ENCODE results near the gene MIS18BP1. TPM values are rescaled to one million over a fixed set of nuclear protein-coding genes. Genes with fewer than 3 reads are reported as not detected.
A peak's percentile ranks its signal among the peaks of the same experiment; 100 is the strongest.
"Not testable (repeated sequence)": the region's sequence is repeated elsewhere in the genome, so short reads cannot be mapped to it uniquely, and the experiment has no call there.

The MIS18BP1 gene
- total and polyA plus RNA-seq, 2 donors: 16.9 to 44.9 TPM

DNA sequence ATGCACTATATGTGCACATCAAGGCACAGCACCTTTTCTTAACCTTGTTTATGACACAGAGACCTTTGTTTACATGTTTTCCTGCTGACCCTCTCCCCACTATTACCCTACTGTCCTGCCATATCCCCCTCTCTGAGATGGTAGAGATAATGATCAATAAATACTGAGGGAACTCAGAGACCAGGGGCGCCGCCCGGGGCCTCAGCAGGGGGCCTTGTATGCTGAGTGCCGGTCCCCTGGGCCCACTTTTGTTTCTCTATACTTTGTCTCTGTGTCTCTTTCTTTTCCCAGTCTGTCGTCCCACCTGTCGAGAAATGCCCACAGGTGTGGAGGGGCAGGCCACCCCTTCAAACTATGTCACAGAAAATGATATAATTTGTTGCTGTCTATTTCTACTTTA is 38.7 kb downstream of the MIS18BP1 start:
- WGBS: 98% methylated on average over 6 of the region's 6 CpGs
- not testable (repeated sequence) for H3K4me3 ChIP-seq (ENCODE audit: low read length in 2 of 2); H3K27me3 ChIP-seq (ENCODE audit: control insufficient read depth in 2 of 2, insufficient read depth in 1 of 2, low read length in 1 of 2); H3K27ac ChIP-seq (ENCODE audit: low read depth in 1 of 2, low read length in 1 of 2); DNase-seq (ENCODE audit: low read depth in 6 of 9, low spot score in 9 of 9); H3K4me1 ChIP-seq (ENCODE audit: control insufficient read depth in 2 of 2, insufficient read depth in 2 of 2, low read length in 2 of 2); H3K9me3 ChIP-seq (ENCODE audit: control insufficient read depth in 2 of 2, insufficient read depth in 1 of 2, low read length in 1 of 2)
- H3K36me3 ChIP-seq (ENCODE audit: control insufficient read depth in 2 of 2, insufficient read depth in 2 of 2, low read length in 1 of 2): peaks cover 17 to 48% of the 10 kb centered on the region in 2 donors

DNA sequence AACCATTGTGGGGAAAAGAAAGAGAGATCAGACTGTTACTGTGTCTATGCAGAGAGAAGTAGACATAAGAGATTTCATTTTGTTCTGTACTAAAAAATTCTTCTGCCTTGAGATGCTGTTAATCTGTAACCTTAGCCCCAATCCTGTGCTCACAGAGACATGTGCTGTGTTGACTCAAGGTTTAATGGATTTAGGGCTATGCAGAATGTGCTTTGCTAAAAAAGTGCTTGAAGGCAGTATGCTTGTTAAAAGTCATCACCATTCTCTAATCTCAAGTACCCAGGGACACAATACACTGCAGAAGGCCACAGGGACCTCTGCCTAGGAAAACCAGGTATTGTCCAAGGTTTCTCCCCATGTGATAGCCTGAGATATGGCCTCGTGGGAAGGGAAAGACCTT is 39.3 kb downstream of the MIS18BP1 start:
- H3K36me3 ChIP-seq (ENCODE audit: control insufficient read depth in 2 of 2, insufficient read depth in 2 of 2, low read length in 1 of 2): peaks cover 17 to 50% of the 10 kb centered on the region in 2 donors
- DNase-seq (ENCODE audit: low read depth in 6 of 9, low spot score in 9 of 9); H3K4me1 ChIP-seq (ENCODE audit: control insufficient read depth in 2 of 2, insufficient read depth in 2 of 2, low read length in 2 of 2); H3K4me3 ChIP-seq (ENCODE audit: low read length in 2 of 2); H3K9me3 ChIP-seq (ENCODE audit: control insufficient read depth in 2 of 2, insufficient read depth in 1 of 2, low read length in 1 of 2); H3K27me3 ChIP-seq (ENCODE audit: control insufficient read depth in 2 of 2, insufficient read depth in 1 of 2, low read length in 1 of 2); H3K27ac ChIP-seq (ENCODE audit: low read depth in 1 of 2, low read length in 1 of 2): not testable (repeated sequence)
- WGBS: 95% methylated on average over 1 of the region's 1 CpG

DNA sequence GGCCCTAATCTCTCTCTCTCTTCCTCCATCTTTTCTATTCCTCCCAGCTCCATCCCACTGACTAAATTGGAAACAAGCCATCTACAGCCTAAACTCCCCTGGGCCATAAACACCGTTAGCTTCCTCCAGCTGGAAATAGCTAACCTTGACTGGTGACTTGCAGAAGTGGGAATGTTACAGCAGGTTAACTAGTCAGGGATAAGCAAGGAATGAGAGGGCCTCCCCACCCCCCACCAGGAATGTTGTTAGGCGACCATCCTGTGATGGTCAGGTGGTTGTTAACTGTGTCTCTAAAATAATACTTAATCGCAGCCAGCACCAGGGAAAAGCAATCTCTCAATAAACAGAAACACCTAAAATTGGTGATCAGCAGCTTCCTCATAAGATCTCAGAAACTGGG is 40.8 kb downstream of the MIS18BP1 start:
- Histone ChIP-seq H3K36me3 (ENCODE audit: control insufficient read depth in 2 of 2, insufficient read depth in 2 of 2, low read length in 1 of 2) (peaks cover 17 to 49% of the 10 kb centered on the region in 2 donors), H3K4me1 (ENCODE audit: control insufficient read depth in 2 of 2, insufficient read depth in 2 of 2, low read length in 2 of 2) (no peaks in the 10 kb centered on the region), H3K27ac (ENCODE audit: low read depth in 1 of 2, low read length in 1 of 2) (no peak overlapping the region), H3K27me3 (ENCODE audit: control insufficient read depth in 2 of 2, insufficient read depth in 1 of 2, low read length in 1 of 2) (no peaks in the 10 kb centered on the region), H3K9me3 (ENCODE audit: control insufficient read depth in 2 of 2, insufficient read depth in 1 of 2, low read length in 1 of 2) (no peaks in the 10 kb centered on the region), H3K4me3 (ENCODE audit: low read length in 2 of 2) (no peak overlapping the region)
- 96% methylated on average over 3 of the region's 3 CpGs for WGBS
- DNase-seq (ENCODE audit: low read depth in 6 of 9, low spot score in 9 of 9): no peak

DNA sequence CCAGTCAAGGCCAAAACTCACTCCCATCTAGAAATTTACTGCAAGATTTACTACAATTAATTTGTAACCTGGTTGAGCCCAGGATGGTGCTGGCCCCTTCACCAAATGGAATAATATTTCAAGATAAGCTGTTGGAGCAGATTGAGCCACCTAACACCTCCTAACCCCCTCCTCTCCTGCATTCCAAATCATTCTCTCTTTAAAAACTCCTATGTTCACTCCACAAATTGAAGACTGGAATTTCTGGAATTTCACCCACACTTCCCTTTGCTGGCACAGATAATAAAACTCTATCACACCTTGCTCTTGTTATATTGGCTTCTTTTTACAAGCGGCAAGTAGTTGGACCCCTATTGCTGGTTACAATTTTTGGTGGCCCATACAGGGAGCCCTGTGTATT is 41.7 kb downstream of the MIS18BP1 start:
- H3K4me3 ChIP-seq (ENCODE audit: low read length in 2 of 2): no peak overlapping the region
- DNase-seq (ENCODE audit: low read depth in 6 of 9, low spot score in 9 of 9): no peak
- H3K27me3 ChIP-seq (ENCODE audit: control insufficient read depth in 2 of 2, insufficient read depth in 1 of 2, low read length in 1 of 2): no peaks in the 10 kb centered on the region
- H3K27ac ChIP-seq (ENCODE audit: low read depth in 1 of 2, low read length in 1 of 2): no peak overlapping the region
- H3K9me3 ChIP-seq (ENCODE audit: control insufficient read depth in 2 of 2, insufficient read depth in 1 of 2, low read length in 1 of 2): no peaks in the 10 kb centered on the region
- H3K36me3 ChIP-seq (ENCODE audit: control insufficient read depth in 2 of 2, insufficient read depth in 2 of 2, low read length in 1 of 2): peaks cover 17 to 51% of the 10 kb centered on the region in 2 donors
- WGBS: 96% methylated on average over 1 of the region's 1 CpG
- no peaks in the 10 kb centered on the region for H3K4me1 ChIP-seq (ENCODE audit: control insufficient read depth in 2 of 2, insufficient read depth in 2 of 2, low read length in 2 of 2)

DNA sequence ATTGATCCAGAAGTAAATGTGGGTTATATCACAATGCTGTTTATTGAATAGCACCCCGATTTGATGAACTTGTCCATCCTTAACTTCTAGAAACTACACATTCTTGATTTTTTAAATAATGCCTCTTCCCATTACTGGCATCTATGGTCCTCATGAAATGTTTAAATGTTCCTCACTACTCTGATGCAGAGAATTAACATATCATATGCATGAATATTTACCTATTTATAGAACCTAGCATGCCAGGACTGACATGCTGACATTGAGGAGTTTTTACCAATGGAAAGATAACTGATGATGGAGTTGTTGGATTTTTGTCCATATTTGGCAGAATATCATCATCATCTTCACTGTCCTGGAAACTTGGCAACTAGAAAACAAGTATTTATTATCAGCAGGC is 42.8 kb downstream of the MIS18BP1 start:
- no peaks in the 10 kb centered on the region for H3K9me3 ChIP-seq (ENCODE audit: control insufficient read depth in 2 of 2, insufficient read depth in 1 of 2, low read length in 1 of 2)
- no peak overlapping the region for H3K4me3 ChIP-seq (ENCODE audit: low read length in 2 of 2)
- H3K4me1 ChIP-seq (ENCODE audit: control insufficient read depth in 2 of 2, insufficient read depth in 2 of 2, low read length in 2 of 2): no peaks in the 10 kb centered on the region
- WGBS: 100% methylated on average over 1 of the region's 1 CpG
- peaks cover 17 to 47% of the 10 kb centered on the region in 2 donors for H3K36me3 ChIP-seq (ENCODE audit: control insufficient read depth in 2 of 2, insufficient read depth in 2 of 2, low read length in 1 of 2)
- H3K27me3 ChIP-seq (ENCODE audit: control insufficient read depth in 2 of 2, insufficient read depth in 1 of 2, low read length in 1 of 2): no peaks in the 10 kb centered on the region
- no peak for DNase-seq (ENCODE audit: low read depth in 6 of 9, low spot score in 9 of 9)
- H3K27ac ChIP-seq (ENCODE audit: low read depth in 1 of 2, low read length in 1 of 2): no peak overlapping the region

DNA sequence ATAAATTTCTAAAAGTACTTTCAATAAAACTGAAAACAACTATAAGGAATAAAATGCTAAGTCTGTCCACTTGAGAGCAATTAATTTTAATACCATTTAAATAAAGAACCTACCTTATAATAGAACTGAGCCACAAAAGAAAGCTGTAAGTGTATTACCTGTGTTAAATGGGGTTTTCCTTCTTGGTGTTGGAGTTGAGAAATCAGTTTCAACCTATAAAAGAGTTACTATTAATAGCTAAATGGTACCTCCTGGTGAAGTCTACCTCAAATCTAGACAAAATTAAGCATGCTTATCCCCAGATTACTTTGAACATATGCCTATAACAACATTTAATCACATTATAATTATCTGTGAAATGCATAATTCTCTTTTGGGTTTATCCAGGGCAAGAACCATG is 48.8 kb downstream of the MIS18BP1 start:
- peaks cover 0 to 3% of the 10 kb centered on the region in 2 donors for H3K4me1 ChIP-seq (ENCODE audit: control insufficient read depth in 2 of 2, insufficient read depth in 2 of 2, low read length in 2 of 2)
- DNase-seq (ENCODE audit: low read depth in 6 of 9, low spot score in 9 of 9): no peak
- H3K27ac ChIP-seq (ENCODE audit: low read depth in 1 of 2, low read length in 1 of 2): no peak overlapping the region
- peaks cover 3 to 14% of the 10 kb centered on the region in 2 donors for H3K36me3 ChIP-seq (ENCODE audit: control insufficient read depth in 2 of 2, insufficient read depth in 2 of 2, low read length in 1 of 2)
- H3K4me3 ChIP-seq (ENCODE audit: low read length in 2 of 2): no peak overlapping the region
- no peaks in the 10 kb centered on the region for H3K27me3 ChIP-seq (ENCODE audit: control insufficient read depth in 2 of 2, insufficient read depth in 1 of 2, low read length in 1 of 2)
- H3K9me3 ChIP-seq (ENCODE audit: control insufficient read depth in 2 of 2, insufficient read depth in 1 of 2, low read length in 1 of 2): no peaks in the 10 kb centered on the region

DNA sequence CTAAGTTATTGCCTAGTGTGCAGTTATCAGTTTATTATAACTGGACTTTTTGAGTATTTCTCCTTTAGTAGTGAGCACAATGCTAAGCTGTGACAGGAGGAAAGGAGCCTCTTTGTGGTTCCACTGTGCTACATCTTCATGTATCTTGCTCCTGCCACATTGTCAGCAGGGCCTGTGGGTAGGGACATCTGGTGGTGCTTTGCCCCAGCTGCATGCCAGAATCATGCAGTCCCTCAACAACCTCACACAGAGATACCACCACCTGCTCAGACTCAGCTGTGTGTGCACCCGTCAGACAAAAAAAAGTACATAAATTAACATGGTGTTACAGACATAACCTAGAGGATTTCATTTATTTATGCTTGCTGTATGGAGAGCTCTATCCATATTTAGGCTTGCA is 51.1 kb downstream of the MIS18BP1 start:
- H3K36me3 ChIP-seq (ENCODE audit: control insufficient read depth in 2 of 2, insufficient read depth in 2 of 2, low read length in 1 of 2): peaks cover 3 to 18% of the 10 kb centered on the region in 2 donors
- DNase-seq (ENCODE audit: low read depth in 6 of 9, low spot score in 9 of 9): peak; percentile 29 to 87 (median 61)
- no peaks in the 10 kb centered on the region for H3K9me3 ChIP-seq (ENCODE audit: control insufficient read depth in 2 of 2, insufficient read depth in 1 of 2, low read length in 1 of 2)
- peak overlapping the region in 1 of 2 donors; percentile 66 for H3K27ac ChIP-seq (ENCODE audit: low read depth in 1 of 2, low read length in 1 of 2)
- peaks cover 0 to 3% of the 10 kb centered on the region in 2 donors for H3K4me1 ChIP-seq (ENCODE audit: control insufficient read depth in 2 of 2, insufficient read depth in 2 of 2, low read length in 2 of 2)
- H3K4me3 ChIP-seq (ENCODE audit: low read length in 2 of 2): no peak overlapping the region
- 15% methylated on average over 1 of the region's 1 CpG for WGBS
- no peaks in the 10 kb centered on the region for H3K27me3 ChIP-seq (ENCODE audit: control insufficient read depth in 2 of 2, insufficient read depth in 1 of 2, low read length in 1 of 2)

DNA sequence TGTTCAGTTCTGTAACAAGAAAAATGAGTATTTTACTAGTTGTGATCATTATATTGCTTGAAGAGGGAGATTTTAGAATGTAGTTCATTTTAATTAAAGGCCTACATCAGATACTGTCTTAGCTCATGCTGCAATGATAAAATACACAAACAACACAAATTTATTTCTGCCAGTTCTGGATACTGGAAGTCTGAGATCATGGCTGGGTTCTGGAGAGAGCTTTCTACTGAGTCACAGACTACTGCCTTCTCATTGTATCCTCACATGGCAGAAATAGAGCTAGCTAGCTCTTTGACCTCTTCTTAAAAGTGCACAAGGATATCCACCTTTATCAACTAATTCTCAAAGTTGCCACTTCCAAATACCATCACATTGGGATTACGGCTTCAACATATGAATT is 53.8 kb downstream of the MIS18BP1 start:
- Histone ChIP-seq H3K4me1 (ENCODE audit: control insufficient read depth in 2 of 2, insufficient read depth in 2 of 2, low read length in 2 of 2) (peaks cover 0 to 3% of the 10 kb centered on the region in 2 donors), H3K36me3 (ENCODE audit: control insufficient read depth in 2 of 2, insufficient read depth in 2 of 2, low read length in 1 of 2) (peaks cover 3 to 15% of the 10 kb centered on the region in 2 donors), H3K27me3 (ENCODE audit: control insufficient read depth in 2 of 2, insufficient read depth in 1 of 2, low read length in 1 of 2) (no peaks in the 10 kb centered on the region), H3K9me3 (ENCODE audit: control insufficient read depth in 2 of 2, insufficient read depth in 1 of 2, low read length in 1 of 2) (no peaks in the 10 kb centered on the region), H3K27ac (ENCODE audit: low read depth in 1 of 2, low read length in 1 of 2) (no peak overlapping the region), H3K4me3 (ENCODE audit: low read length in 2 of 2) (no peak overlapping the region)
- 97% methylated on average over 1 of the region's 1 CpG for WGBS
- DNase-seq (ENCODE audit: low read depth in 6 of 9, low spot score in 9 of 9): no peak

DNA sequence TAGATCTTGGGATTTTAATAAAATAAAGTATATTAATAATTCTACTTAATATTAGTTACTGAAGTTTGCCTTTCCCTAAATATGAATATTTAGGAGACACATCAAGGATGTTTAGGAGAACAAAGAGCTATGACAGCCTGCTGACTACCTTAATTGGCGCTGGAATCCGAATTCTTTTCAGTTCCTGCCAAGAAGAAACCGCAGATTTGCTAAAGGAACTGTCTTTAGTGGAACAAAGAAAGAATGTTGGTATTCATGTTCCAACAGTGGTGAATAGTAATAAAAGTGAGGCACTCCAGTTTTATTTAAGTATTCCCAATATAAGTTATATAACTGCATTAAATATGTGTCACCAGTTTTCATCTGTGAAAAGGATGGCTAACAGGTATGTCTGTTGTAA is 54.5 kb downstream of the MIS18BP1 start:
- 98% methylated on average over 3 of the region's 3 CpGs for WGBS
- Histone ChIP-seq H3K27ac (ENCODE audit: low read depth in 1 of 2, low read length in 1 of 2) (no peak overlapping the region), H3K36me3 (ENCODE audit: control insufficient read depth in 2 of 2, insufficient read depth in 2 of 2, low read length in 1 of 2) (peaks cover 3 to 15% of the 10 kb centered on the region in 2 donors), H3K4me3 (ENCODE audit: low read length in 2 of 2) (no peak overlapping the region), H3K27me3 (ENCODE audit: control insufficient read depth in 2 of 2, insufficient read depth in 1 of 2, low read length in 1 of 2) (no peaks in the 10 kb centered on the region), H3K9me3 (ENCODE audit: control insufficient read depth in 2 of 2, insufficient read depth in 1 of 2, low read length in 1 of 2) (no peaks in the 10 kb centered on the region), H3K4me1 (ENCODE audit: control insufficient read depth in 2 of 2, insufficient read depth in 2 of 2, low read length in 2 of 2) (peaks cover 0 to 3% of the 10 kb centered on the region in 2 donors)
- DNase-seq (ENCODE audit: low read depth in 6 of 9, low spot score in 9 of 9): no peak

DNA sequence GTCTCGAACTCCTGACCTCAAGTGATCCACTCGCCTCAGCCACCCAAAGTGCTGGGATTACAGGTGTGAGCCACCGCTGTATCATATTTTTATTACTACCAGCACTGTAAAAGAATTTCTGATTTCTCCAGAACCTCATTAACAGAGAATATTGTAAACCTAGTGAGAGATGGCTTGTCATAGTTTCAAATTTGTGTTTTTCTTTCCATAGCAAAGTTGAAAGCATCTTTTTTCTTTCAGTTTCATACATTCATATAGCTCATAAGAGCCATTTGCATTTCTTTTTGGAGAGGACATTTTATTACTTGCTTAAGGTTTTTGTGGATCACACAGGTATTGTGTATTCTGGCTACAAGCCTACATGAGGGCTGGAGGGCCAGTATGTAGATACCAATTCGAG is 58.0 kb downstream of the MIS18BP1 start:
- DNase-seq (ENCODE audit: low read depth in 6 of 9, low spot score in 9 of 9): no peak
- WGBS: 98% methylated on average over 4 of the region's 4 CpGs
- no peak overlapping the region for H3K27ac ChIP-seq (ENCODE audit: low read depth in 1 of 2, low read length in 1 of 2)
- H3K4me3 ChIP-seq (ENCODE audit: low read length in 2 of 2): no peak overlapping the region
- H3K4me1 ChIP-seq (ENCODE audit: control insufficient read depth in 2 of 2, insufficient read depth in 2 of 2, low read length in 2 of 2): no peaks in the 10 kb centered on the region
- H3K36me3 ChIP-seq (ENCODE audit: control insufficient read depth in 2 of 2, insufficient read depth in 2 of 2, low read length in 1 of 2): peaks cover 0 to 12% of the 10 kb centered on the region in 2 donors
- no peaks in the 10 kb centered on the region for H3K27me3 ChIP-seq (ENCODE audit: control insufficient read depth in 2 of 2, insufficient read depth in 1 of 2, low read length in 1 of 2)
- no peaks in the 10 kb centered on the region for H3K9me3 ChIP-seq (ENCODE audit: control insufficient read depth in 2 of 2, insufficient read depth in 1 of 2, low read length in 1 of 2)

Measured in thymus (tissue), 11 donors.